ENCODE data around the gene LRRC75A. TPM values are rescaled to one million over a fixed set of nuclear protein-coding genes. Genes with fewer than 3 reads are reported as not detected.

Gene LRRC75A
- total and polyA plus RNA-seq, 2 of the 13 experiments (the other 11 are each of a cell fraction or from before 2014, with no cell fraction given): 0.03 TPM; not detected in 1

- TF ChIP-seq AKNA (CRISPR knock-in tag; IDR thresholded peaks at IDR 0.05; ENCODE audit: borderline replicate concordance) (no peak), ZBTB39 (CRISPR knock-in tag; IDR thresholded peaks at IDR 0.05) (no peak), NR0B2 (CRISPR knock-in tag; IDR thresholded peaks at IDR 0.05) (no peak), PITX1 (CRISPR knock-in tag; IDR thresholded peaks at IDR 0.05) (no peak), STAG1 (CRISPR knock-in tag; IDR thresholded peaks at IDR 0.05) (peak; percentile 99), ZFP90 (CRISPR knock-in tag; IDR thresholded peaks at IDR 0.05; ENCODE audit: borderline replicate concordance) (no peak), ZNF766 (CRISPR knock-in tag; IDR thresholded peaks at IDR 0.05; ENCODE audit: borderline replicate concordance) (no peak), UBTF (CRISPR knock-in tag; IDR thresholded peaks at IDR 0.05) (no peak), ZNF746 (CRISPR knock-in tag; IDR thresholded peaks at IDR 0.05) (0 out of 2 replicates have a peak, but pooled peaks have one; percentile 25), KDM1A (CRISPR knock-in tag; IDR thresholded peaks at IDR 0.05) (no peak), ZNF335 (CRISPR knock-in tag; IDR thresholded peaks at IDR 0.05) (0 out of 2 replicates have a peak, but pooled peaks have one; percentile 36), HOXA5 (CRISPR knock-in tag; IDR thresholded peaks at IDR 0.05) (no peak), EEA1 (CRISPR knock-in tag; IDR thresholded peaks at IDR 0.05; ENCODE audit: borderline replicate concordance) (no peak), HOXA3 (CRISPR knock-in tag; IDR thresholded peaks at IDR 0.05) (peak; percentile 24; the same call in 1 of the 2 replicates), IKZF5 (CRISPR knock-in tag; IDR thresholded peaks at IDR 0.05) (no peak; the same call in 1 of the 2 replicates), PCBP2 (optimal IDR thresholded peaks at IDR 0.05; ENCODE audit: low read depth, low read length, poor library complexity, severe bottlenecking) (no peak), PHF20 (CRISPR knock-in tag; IDR thresholded peaks at IDR 0.05) (no peak), RFX3 (CRISPR knock-in tag; IDR thresholded peaks at IDR 0.05) (no peak), IKZF4 (CRISPR knock-in tag; IDR thresholded peaks at IDR 0.05; ENCODE audit: borderline replicate concordance, low read depth, not compliant biosample characterization) (no peak)
Observed at GRCh38 chr17:16521070-16521727, 29.2 kb upstream of the LRRC75A start (continued).
